Heart left ventricle (tissue), 13 donors: ENCODE results near the gene COX7A2L.
"Not testable (repeated sequence)": the region's sequence is repeated elsewhere in the genome, so short reads cannot be mapped to it uniquely, and the experiment has no call there.

ENCODE experiments used
- POLR2A ChIP-seq, 2 donors: fragments of 450-650 bp; IDR thresholded peaks; one replicate each; pipeline ENCODE4 v1.6.1; 2017; ENCODE audit warnings: antibody characterized with exemption in 2 of 2, mild to moderate bottlenecking in 2 of 2, moderate library complexity in 2 of 2
- TF ChIP-seq, protein P1 (sequence below), 12 donors: fragments of 200-600 bp; sonication (generic) in 4 of 12; IDR thresholded peaks; one replicate each; pipeline versions ENCODE4 v1.5.0 to v1.8.0; 2018 to 2022; ENCODE audit warnings: antibody characterized with exemption in 12 of 12, mild to moderate bottlenecking in 5 of 12
- donor health status: ischemic (EF 13 %, LVEDD 7.1; RV severe dilation, severe dysfunction).
- donor health status: DM: no; HTN: yes; CAD: no.
- donor health status: DM: no; HTN: no; CAD: no.
- donor health status: ischemic (EF 25% LVEDD 6.9; RV normal size, moderate dysfunction).
- donor health status: ischemic (EF 25% LVEDD 5.7; RV mildly dilated, moderate dysfunction).
- donor health status: ischemic (EF 35%, LVEDD 5.7; RV mildly dilated, moderate dysfunction).
- donor health status: nonischemic (EF 11% LVEDD 7.7; RV severe dilation, severe dysfunction).
- donor health status: DM: yes; HTN: yes; CAD: no.
- donor health status: PGD.
- donor health status: ischemic (EF 29% LVEDD 5.4; RV normal size, mild dysfunction).
- donor health status: nonischemic (EF 23%, LVEDD 6.1; RV moderate dilation, normal function).

DNA sequence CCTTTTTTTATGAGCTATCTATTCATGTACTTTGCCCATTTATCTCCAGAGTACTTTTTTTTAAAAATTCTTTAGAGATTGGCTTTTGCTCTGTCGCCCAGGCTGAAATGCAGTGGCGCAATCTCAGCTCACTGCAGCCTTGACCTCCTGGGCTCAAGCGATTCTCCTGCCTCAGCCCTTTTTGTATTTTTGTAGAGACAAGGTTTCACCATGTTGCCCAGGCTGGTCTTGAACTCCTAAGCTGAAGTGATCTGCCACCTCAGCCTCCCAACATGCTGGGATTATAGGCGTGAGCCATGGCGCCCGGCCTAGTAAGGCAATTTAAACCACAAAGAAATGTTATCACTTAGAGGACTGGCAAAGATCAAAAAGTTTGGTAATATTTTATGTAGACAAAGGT, 14.2 kb downstream of the COX7A2L start:
- TF ChIP-seq, protein P1, sequence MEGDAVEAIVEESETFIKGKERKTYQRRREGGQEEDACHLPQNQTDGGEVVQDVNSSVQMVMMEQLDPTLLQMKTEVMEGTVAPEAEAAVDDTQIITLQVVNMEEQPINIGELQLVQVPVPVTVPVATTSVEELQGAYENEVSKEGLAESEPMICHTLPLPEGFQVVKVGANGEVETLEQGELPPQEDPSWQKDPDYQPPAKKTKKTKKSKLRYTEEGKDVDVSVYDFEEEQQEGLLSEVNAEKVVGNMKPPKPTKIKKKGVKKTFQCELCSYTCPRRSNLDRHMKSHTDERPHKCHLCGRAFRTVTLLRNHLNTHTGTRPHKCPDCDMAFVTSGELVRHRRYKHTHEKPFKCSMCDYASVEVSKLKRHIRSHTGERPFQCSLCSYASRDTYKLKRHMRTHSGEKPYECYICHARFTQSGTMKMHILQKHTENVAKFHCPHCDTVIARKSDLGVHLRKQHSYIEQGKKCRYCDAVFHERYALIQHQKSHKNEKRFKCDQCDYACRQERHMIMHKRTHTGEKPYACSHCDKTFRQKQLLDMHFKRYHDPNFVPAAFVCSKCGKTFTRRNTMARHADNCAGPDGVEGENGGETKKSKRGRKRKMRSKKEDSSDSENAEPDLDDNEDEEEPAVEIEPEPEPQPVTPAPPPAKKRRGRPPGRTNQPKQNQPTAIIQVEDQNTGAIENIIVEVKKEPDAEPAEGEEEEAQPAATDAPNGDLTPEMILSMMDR (IDR thresholded peaks at IDR 0.05) = not testable (repeated sequence)
- TF ChIP-seq POLR2A (IDR thresholded peaks at IDR 0.05) = not testable (repeated sequence)
